Suppressor macrophage treated with lipopolysaccharide for 1 hour (primary cell): Measurements from ENCODE around the gene SH3PXD2B.

Source experiments
- DNase-seq, 3 donors: peaks; one replicate each; pipeline ENCODE4 v3.0.0-alpha.2; 2020 to 2022

Gene SH3PXD2B

GRCh38 chr5:172454358-172455086, at the start of gene SH3PXD2B:
TSS of gene SH3PXD2B (minus strand) at chr5:172454525. CDS start at chr5:172454352, 173 bp downstream.
- peak; percentile 41 to 78 (median 60) for DNase-seq

- DNase-seq: peak in 2 of 3 donors; percentile 8 to 13
Observed at GRCh38 chr5:172502969-172503368, 48.6 kb upstream of the SH3PXD2B start.

GRCh38 chr5:172502410-172502809, 48.1 kb upstream of the SH3PXD2B start:
- peak in 1 of 3 donors; percentile 7 for DNase-seq

GRCh38 chr5:172501708-172502320, 47.5 kb upstream of the SH3PXD2B start:
- DNase-seq: no peak

- no peak for DNase-seq
Observed at GRCh38 chr5:172499287-172499686, 45.0 kb upstream of the SH3PXD2B start.

GRCh38 chr5:172498431-172499129, 44.3 kb upstream of the SH3PXD2B start:
- DNase-seq: no peak

GRCh38 chr5:172497591-172498255, 43.4 kb upstream of the SH3PXD2B start:
- no peak for DNase-seq

GRCh38 chr5:172496671-172497371, 42.5 kb upstream of the SH3PXD2B start:
- DNase-seq: no peak

- DNase-seq: no peak
Observed at GRCh38 chr5:172494630-172495505, 40.5 kb upstream of the SH3PXD2B start.

- DNase-seq: no peak
Observed at GRCh38 chr5:172493906-172494305, 39.6 kb upstream of the SH3PXD2B start.

GRCh38 chr5:172493461-172493860, 39.1 kb upstream of the SH3PXD2B start:
- DNase-seq: no peak

- DNase-seq: no peak
Observed at GRCh38 chr5:172493002-172493401, 38.7 kb upstream of the SH3PXD2B start.

GRCh38 chr5:172492097-172492840, 37.9 kb upstream of the SH3PXD2B start:
- DNase-seq: no peak

GRCh38 chr5:172491481-172491880, 37.2 kb upstream of the SH3PXD2B start:
- DNase-seq: no peak

- DNase-seq: no peak
Observed at GRCh38 chr5:172490514-172491461, 36.5 kb upstream of the SH3PXD2B start.

GRCh38 chr5:172488221-172488620, 33.9 kb upstream of the SH3PXD2B start:
- no peak for DNase-seq

GRCh38 chr5:172487671-172488070, 33.3 kb upstream of the SH3PXD2B start:
- no peak for DNase-seq

- no peak for DNase-seq
Observed at GRCh38 chr5:172486912-172487311, 32.6 kb upstream of the SH3PXD2B start.

- DNase-seq: no peak
Observed at GRCh38 chr5:172486451-172486850, 32.1 kb upstream of the SH3PXD2B start.
